Calu3 (cell line): ENCODE data around the gene STK17B. TPM values are rescaled to one million over a fixed set of nuclear protein-coding genes. Genes with fewer than 3 reads are reported as not detected.

Experiments
- BruUV-seq: library from RNA; stranded (reverse); fragments of 400-500 nt; replicated peaks from 2 replicates; lab custom pipeline; 2021; lab: Mats Ljungman, UMichigan
- CTCF ChIA-PET: fragments of 300-600 bp; sonication (Branson Sonifier 250); formaldehyde crosslinking; loops from one replicate; lab custom pipeline; 2022; ENCODE audit warnings: antibody characterized with exemption; lab: Charles Lee
- DNase-seq: peaks from one replicate; pipeline ENCODE4 v3.0.0; 2022
- H3K27ac Mint-ChIP-seq: one replicate; pipeline ENCODE4 v1.8.0; 2022; ENCODE audit warnings: mixed read lengths; ENCODE audit not compliant: unreplicated experiment
- H3K27me3 Mint-ChIP-seq: one replicate; pipeline ENCODE4 v1.8.0; 2022; ENCODE audit warnings: mixed read lengths; ENCODE audit not compliant: unreplicated experiment
- H3K36me3 Mint-ChIP-seq: one replicate; pipeline ENCODE4 v1.8.0; 2022; ENCODE audit warnings: mild to moderate bottlenecking, moderate library complexity, mixed read lengths; ENCODE audit not compliant: insufficient read depth, unreplicated experiment
- H3K4me1 Mint-ChIP-seq: one replicate; pipeline ENCODE4 v1.8.0; 2022; ENCODE audit warnings: mild to moderate bottlenecking, low read depth, mixed read lengths; ENCODE audit not compliant: unreplicated experiment
- H3K4me3 Mint-ChIP-seq: one replicate; pipeline ENCODE4 v1.8.0; 2022; ENCODE audit warnings: mild to moderate bottlenecking, low read depth, moderate library complexity, mixed read lengths; ENCODE audit not compliant: unreplicated experiment
- H3K9me3 Mint-ChIP-seq: one replicate; pipeline ENCODE4 v1.8.0; 2022; ENCODE audit warnings: low read depth, mixed read lengths; ENCODE audit not compliant: unreplicated experiment
- CTCF ChIP-seq: fragments of 200-600 bp; IDR thresholded peaks from one replicate; pipeline ENCODE4 v1.8.0; 2022; ENCODE audit warnings: antibody characterized with exemption; ENCODE audit not compliant: unreplicated experiment
- intact Hi-C: fragments of 100-400 bp; cut with micrococcal nuclease; formaldehyde crosslinking; loops from one replicate; pipeline ENCODE4 v1.10.0; 2022; ENCODE audit not compliant: unreplicated experiment
- total RNA-seq: library from RNA; stranded (reverse); gene quantifications from 2 replicates; pipeline ENCODE4 v1.2.3, GENCODE V29; 2022

The STK17B gene
- total RNA-seq, 1 experiment from 2014 or later: 38.5 TPM

GRCh38 chr2:196166876-196167275, 4.5 kb downstream of the STK17B start:
- H3K4me1 Mint-ChIP-seq: peaks cover 41% of the 10 kb centered on the region
- peak overlapping the region; percentile 78 for H3K27ac Mint-ChIP-seq
- CTCF ChIA-PET: interaction anchor here (0.8 to 1.5 kb wide), 3 partner anchors 89 to 126 kb away, joined by 3 to 4 read pairs (median 4); no protein-coding TSS in a partner anchor
- H3K36me3 Mint-ChIP-seq: peaks cover 43% of the 10 kb centered on the region
- no peak for TF ChIP-seq CTCF
- no peaks in the 10 kb centered on the region for H3K27me3 Mint-ChIP-seq
- no peak for DNase-seq
- intact Hi-C loops: loop anchor here (2.0 to 5.0 kb wide), 3 partner anchors 65 to 125 kb away; no protein-coding TSS in a partner anchor
- H3K4me3 Mint-ChIP-seq: peak overlapping the region; percentile 82
- no peaks in the 10 kb centered on the region for H3K9me3 Mint-ChIP-seq
- BruUV-seq: no TSS peak

- intact Hi-C loops: loop anchor here (5.0 kb wide), 2 partner anchors 67 to 127 kb away; no protein-coding TSS in a partner anchor
Observed at GRCh38 chr2:196165016-196165415, 6.4 kb downstream of the STK17B start.

GRCh38 chr2:196163285-196163684, 8.1 kb downstream of the STK17B start:
- no peak overlapping the region for H3K27ac Mint-ChIP-seq
- intact Hi-C loops: no loop called here
- no peaks in the 10 kb centered on the region for H3K9me3 Mint-ChIP-seq

More at GRCh38 chr2:196165016-196165415, 6.4 kb downstream of the STK17B start:
- BruUV-seq: no TSS peak
- TF ChIP-seq CTCF: no peak
- Mint-ChIP-seq H3K27ac (peak overlapping the region; percentile 70), H3K9me3 (no peaks in the 10 kb centered on the region), H3K4me3 (peak overlapping the region; percentile 82), H3K36me3 (peaks cover 24% of the 10 kb centered on the region), H3K4me1 (peaks cover 41% of the 10 kb centered on the region), H3K27me3 (no peaks in the 10 kb centered on the region)
- CTCF ChIA-PET: no interaction called here
- DNase-seq: no peak

GRCh38 chr2:196162586-196163175, 8.7 kb downstream of the STK17B start:
- CTCF ChIA-PET: interaction anchor here (1.1 to 1.3 kb wide), 2 partner anchors 50 to 174 kb away, joined by 3 read pairs; no protein-coding TSS in a partner anchor

More at GRCh38 chr2:196163285-196163684, 8.1 kb downstream of the STK17B start:
- H3K36me3 Mint-ChIP-seq: peaks cover 9% of the 10 kb centered on the region
- no peak for DNase-seq
- CTCF ChIA-PET: interaction anchor here (1.1 to 1.3 kb wide), 2 partner anchors 51 to 174 kb away, joined by 3 read pairs; no protein-coding TSS in a partner anchor
- BruUV-seq: no TSS peak
- H3K4me3 Mint-ChIP-seq: no peak overlapping the region
- H3K4me1 Mint-ChIP-seq: peaks cover 41% of the 10 kb centered on the region
- no peaks in the 10 kb centered on the region for H3K27me3 Mint-ChIP-seq
- no peak for TF ChIP-seq CTCF

More at GRCh38 chr2:196162586-196163175, 8.7 kb downstream of the STK17B start:
- no peak for DNase-seq
- Mint-ChIP-seq H3K4me3 (no peak overlapping the region), H3K4me1 (peaks cover 37% of the 10 kb centered on the region), H3K36me3 (peaks cover 3% of the 10 kb centered on the region), H3K27ac (no peak overlapping the region), H3K27me3 (no peaks in the 10 kb centered on the region), H3K9me3 (no peaks in the 10 kb centered on the region)
- TF ChIP-seq CTCF: no peak
- intact Hi-C loops: no loop called here
- no TSS peak for BruUV-seq
